Measurements from ENCODE around the gene NDUFV2. TPM values are rescaled to one million over a fixed set of nuclear protein-coding genes. Genes with fewer than 3 reads are reported as not detected.

Gene NDUFV2
- total RNA-seq, 1 experiment from 2014 or later = 194 TPM

DNA sequence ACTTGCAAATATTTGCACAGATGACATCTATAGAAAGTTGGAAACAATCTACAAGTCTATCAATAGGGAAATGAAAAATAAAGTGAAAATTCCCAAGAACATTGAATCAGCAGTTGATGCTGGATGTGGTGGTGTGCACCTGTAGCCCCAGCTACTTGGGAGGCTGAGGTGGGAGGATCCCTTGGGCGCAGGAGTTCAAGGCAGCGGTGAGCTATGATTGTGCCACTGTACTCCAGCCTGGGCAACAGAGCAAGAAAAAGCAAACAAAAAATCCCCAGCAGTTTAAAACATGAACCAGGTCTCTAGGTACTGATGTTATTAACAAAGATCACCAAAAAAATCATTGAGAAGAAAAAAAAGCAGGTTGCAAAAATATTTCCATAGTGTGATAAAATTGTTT lies 15.4 kb upstream of the NDUFV2 start:
- ChIA-PET POLR2A (no interaction called here), RAD21 (ENCODE audit: low non-redundant PET in 1 of 2, low total read pairs in 2 of 2, uncharacterized antibody in 2 of 2, unreplicated experiment in 2 of 2) (no interaction called here), CTCF (interaction anchor here (1.4 kb wide), 1 partner anchor 14 kb away, joined by 3 read pairs; no protein-coding TSS in a partner anchor)
- no peaks in the 10 kb centered on the region for H3K9me3 ChIP-seq (ENCODE audit: control insufficient read depth in 1 of 2, insufficient read depth in 1 of 2, low read depth in 1 of 2, low read length in 2 of 2)
- H3K27me3 ChIP-seq (ENCODE audit: insufficient read depth, low read length) = no peaks in the 10 kb centered on the region
- no peak overlapping the region for H3K4me3 ChIP-seq (replicated peaks in 1 of 2; ENCODE audit: low read depth in 1 of 2, low read length in 2 of 2)
- no peak overlapping the region for H3K9ac ChIP-seq (ENCODE audit: low read length)
- no peaks in the 10 kb centered on the region for H3K36me3 ChIP-seq (ENCODE audit: control insufficient read depth in 1 of 2, insufficient read depth in 2 of 2, low read length in 2 of 2)
- no peak overlapping the region for H3K27ac ChIP-seq (ENCODE audit: low read depth, low read length)
- ATAC-seq = no peak
- no peaks in the 10 kb centered on the region for H4K20me1 ChIP-seq (ENCODE audit: insufficient read depth)
- no peaks in the 10 kb centered on the region for H3K4me1 ChIP-seq (ENCODE audit: control insufficient read depth in 1 of 2, insufficient read depth in 2 of 2, low read length in 2 of 2)
- H2AFZ ChIP-seq (ENCODE audit: low read depth, low read length, poor library complexity, severe bottlenecking) = no peak overlapping the region
- no peaks in the 10 kb centered on the region for H3K9me2 ChIP-seq (ENCODE audit: insufficient read depth)
- H3K79me2 ChIP-seq (ENCODE audit: insufficient read depth, low read length) = no peaks in the 10 kb centered on the region
- intact Hi-C loops (cut with micrococcal nuclease) = no loop called here
- no TSS peak for BruUV-seq (replicated peaks)
- no peak overlapping the region for H3K4me2 ChIP-seq (ENCODE audit: low read length)
- TF ChIP-seq EGR1 (IDR thresholded peaks at IDR 0.05; ENCODE audit: low read depth) (no peak), YY1 (IDR thresholded peaks at IDR 0.05; ENCODE audit: extremely low read depth, insufficient replicate concordance, low read depth, low read length) (no peak), SRF (IDR thresholded peaks at IDR 0.05; ENCODE audit: low read depth) (no peak), SP1 (IDR thresholded peaks at IDR 0.05; ENCODE audit: low read depth) (no peak), CBX3 (IDR thresholded peaks at IDR 0.05; ENCODE audit: low read depth) (no peak), ELF1 (IDR thresholded peaks at IDR 0.05; ENCODE audit: borderline replicate concordance, low read depth) (no peak), TCF7L2 (IDR thresholded peaks at IDR 0.05; ENCODE audit: borderline replicate concordance, extremely low read depth, insufficient read depth, insufficient read length) (no peak)
- TF ChIP-seq, protein P1, sequence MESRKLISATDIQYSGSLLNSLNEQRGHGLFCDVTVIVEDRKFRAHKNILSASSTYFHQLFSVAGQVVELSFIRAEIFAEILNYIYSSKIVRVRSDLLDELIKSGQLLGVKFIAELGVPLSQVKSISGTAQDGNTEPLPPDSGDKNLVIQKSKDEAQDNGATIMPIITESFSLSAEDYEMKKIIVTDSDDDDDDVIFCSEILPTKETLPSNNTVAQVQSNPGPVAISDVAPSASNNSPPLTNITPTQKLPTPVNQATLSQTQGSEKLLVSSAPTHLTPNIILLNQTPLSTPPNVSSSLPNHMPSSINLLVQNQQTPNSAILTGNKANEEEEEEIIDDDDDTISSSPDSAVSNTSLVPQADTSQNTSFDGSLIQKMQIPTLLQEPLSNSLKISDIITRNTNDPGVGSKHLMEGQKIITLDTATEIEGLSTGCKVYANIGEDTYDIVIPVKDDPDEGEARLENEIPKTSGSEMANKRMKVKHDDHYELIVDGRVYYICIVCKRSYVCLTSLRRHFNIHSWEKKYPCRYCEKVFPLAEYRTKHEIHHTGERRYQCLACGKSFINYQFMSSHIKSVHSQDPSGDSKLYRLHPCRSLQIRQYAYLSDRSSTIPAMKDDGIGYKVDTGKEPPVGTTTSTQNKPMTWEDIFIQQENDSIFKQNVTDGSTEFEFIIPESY (IDR thresholded peaks at IDR 0.05; ENCODE audit: extremely low read depth, insufficient replicate concordance, low read length) = no peak
- TF ChIP-seq, protein P2, sequence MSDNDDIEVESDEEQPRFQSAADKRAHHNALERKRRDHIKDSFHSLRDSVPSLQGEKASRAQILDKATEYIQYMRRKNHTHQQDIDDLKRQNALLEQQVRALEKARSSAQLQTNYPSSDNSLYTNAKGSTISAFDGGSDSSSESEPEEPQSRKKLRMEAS (IDR thresholded peaks at IDR 0.05) = no peak
- TF ChIP-seq, protein P3, sequence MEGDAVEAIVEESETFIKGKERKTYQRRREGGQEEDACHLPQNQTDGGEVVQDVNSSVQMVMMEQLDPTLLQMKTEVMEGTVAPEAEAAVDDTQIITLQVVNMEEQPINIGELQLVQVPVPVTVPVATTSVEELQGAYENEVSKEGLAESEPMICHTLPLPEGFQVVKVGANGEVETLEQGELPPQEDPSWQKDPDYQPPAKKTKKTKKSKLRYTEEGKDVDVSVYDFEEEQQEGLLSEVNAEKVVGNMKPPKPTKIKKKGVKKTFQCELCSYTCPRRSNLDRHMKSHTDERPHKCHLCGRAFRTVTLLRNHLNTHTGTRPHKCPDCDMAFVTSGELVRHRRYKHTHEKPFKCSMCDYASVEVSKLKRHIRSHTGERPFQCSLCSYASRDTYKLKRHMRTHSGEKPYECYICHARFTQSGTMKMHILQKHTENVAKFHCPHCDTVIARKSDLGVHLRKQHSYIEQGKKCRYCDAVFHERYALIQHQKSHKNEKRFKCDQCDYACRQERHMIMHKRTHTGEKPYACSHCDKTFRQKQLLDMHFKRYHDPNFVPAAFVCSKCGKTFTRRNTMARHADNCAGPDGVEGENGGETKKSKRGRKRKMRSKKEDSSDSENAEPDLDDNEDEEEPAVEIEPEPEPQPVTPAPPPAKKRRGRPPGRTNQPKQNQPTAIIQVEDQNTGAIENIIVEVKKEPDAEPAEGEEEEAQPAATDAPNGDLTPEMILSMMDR (IDR thresholded peaks at IDR 0.05 in 2 of 3, conservative IDR thresholded peaks at IDR 0.05 in 1 of 3; ENCODE audit: borderline replicate concordance in 1 of 3, insufficient read depth in 1 of 3, low read depth in 2 of 3, low read length in 2 of 3) = no peak
- DNase-seq (ENCODE audit: low read depth, low spot score) = no peak
